Astrocyte of the hippocampus (primary cell): ENCODE results near the gene CRYL1.

Experiments used
- DNase-seq: peaks from one replicate; pipeline ENCODE4 v3.0.0; 2011; ENCODE audit warnings: low read depth, low spot score

CRYL1 gene

GRCh38 chr13:20494656-20495055, 31.0 kb downstream of the CRYL1 start:
- DNase-seq: no peak

- peak; percentile 40 for DNase-seq
These were observed 33.0 kb downstream of the CRYL1 start for GRCh38 chr13:20492641-20493040.

GRCh38 chr13:20491926-20492435, 33.7 kb downstream of the CRYL1 start:
- no peak for DNase-seq

- DNase-seq: no peak
These were observed 36.4 kb downstream of the CRYL1 start for GRCh38 chr13:20489185-20489820.

- no peak for DNase-seq
These were observed 37.7 kb downstream of the CRYL1 start for GRCh38 chr13:20487927-20488326.

- DNase-seq: no peak
These were observed 42.9 kb downstream of the CRYL1 start for GRCh38 chr13:20482787-20483186.

- DNase-seq: no peak
These were observed 43.3 kb downstream of the CRYL1 start for GRCh38 chr13:20482275-20482761.

GRCh38 chr13:20477394-20477793, 48.3 kb downstream of the CRYL1 start:
- DNase-seq: no peak

- DNase-seq: no peak
These were observed 49.5 kb downstream of the CRYL1 start for GRCh38 chr13:20475927-20476691.

GRCh38 chr13:20474515-20474914, 51.1 kb downstream of the CRYL1 start:
- DNase-seq: no peak

GRCh38 chr13:20473888-20474287, 51.8 kb downstream of the CRYL1 start:
- DNase-seq: no peak

- DNase-seq: no peak
These were observed 52.5 kb downstream of the CRYL1 start for GRCh38 chr13:20473139-20473538.

GRCh38 chr13:20472531-20472930, 53.1 kb downstream of the CRYL1 start:
- DNase-seq: no peak

GRCh38 chr13:20470136-20470535, 55.5 kb downstream of the CRYL1 start:
- no peak for DNase-seq

GRCh38 chr13:20466371-20466770, 59.3 kb downstream of the CRYL1 start:
- DNase-seq: no peak

GRCh38 chr13:20465218-20465879, 60.3 kb downstream of the CRYL1 start:
- DNase-seq: no peak

- no peak for DNase-seq
These were observed 62.7 kb downstream of the CRYL1 start for GRCh38 chr13:20462921-20463320.

GRCh38 chr13:20462533-20462915, 63.1 kb downstream of the CRYL1 start:
- DNase-seq: no peak

GRCh38 chr13:20461860-20462532, 63.7 kb downstream of the CRYL1 start:
- peak; percentile 74 for DNase-seq

GRCh38 chr13:20461481-20461859, 64.2 kb downstream of the CRYL1 start:
- peak; percentile 82 for DNase-seq

GRCh38 chr13:20460761-20461160, 64.9 kb downstream of the CRYL1 start:
- no peak for DNase-seq

- no peak for DNase-seq
These were observed 68.0 kb downstream of the CRYL1 start for GRCh38 chr13:20457670-20458069.
